Memory B cell (primary cell): ENCODE measurements around the gene GORAB.

Experiments
- ATAC-seq: fragments of 150-1000 bp; cut with Tn5 transposase; 2 replicates; pipeline ENCODE4 v1.10.0; 2021; ENCODE audit warnings: low read depth, mild to moderate bottlenecking, moderate library complexity
- DNase-seq, 2 donors: peaks; one replicate each; pipeline ENCODE4 v3.0.0; 2022; ENCODE audit warnings: low spot score in 2 of 2
- H3K27ac Mint-ChIP-seq: one replicate; pipeline ENCODE4 v1.8.0; 2022; ENCODE audit warnings: mild to moderate bottlenecking, moderate library complexity, mixed read lengths
- H3K27me3 Mint-ChIP-seq: one replicate; pipeline ENCODE4 v1.8.0; 2022; ENCODE audit warnings: mixed read lengths
- H3K36me3 Mint-ChIP-seq: one replicate; pipeline ENCODE4 v1.8.0; 2022; ENCODE audit warnings: mild to moderate bottlenecking, mixed read lengths
- H3K4me1 Mint-ChIP-seq: one replicate; pipeline ENCODE4 v1.8.0; 2022; ENCODE audit warnings: mixed read lengths
- H3K4me3 Mint-ChIP-seq: one replicate; pipeline ENCODE4 v1.8.0; 2022; ENCODE audit warnings: mild to moderate bottlenecking, moderate library complexity, mixed read lengths
- H3K9me3 Mint-ChIP-seq: one replicate; pipeline ENCODE4 v1.8.0; 2022; ENCODE audit warnings: mixed read lengths

GORAB gene

DNA sequence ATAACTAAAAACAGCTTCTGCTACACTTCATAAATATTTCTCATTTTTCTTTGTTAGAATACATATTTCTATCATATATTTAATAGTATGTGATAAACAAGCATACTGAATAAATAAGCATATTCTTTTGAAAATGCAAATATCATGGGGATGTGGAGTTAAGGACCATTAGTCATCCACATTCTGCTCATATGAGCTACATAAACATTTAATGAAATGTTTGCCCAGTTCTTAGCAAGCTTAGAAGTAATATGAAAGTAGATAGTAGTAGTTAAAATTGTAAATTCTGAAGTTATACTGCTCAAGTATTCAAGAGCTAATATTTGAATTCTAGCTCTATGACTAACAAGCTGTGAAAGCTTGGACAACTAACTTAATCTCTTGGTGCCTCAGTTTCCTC, 10.1 kb upstream of the GORAB start:
- Mint-ChIP-seq H3K36me3 (no peaks in the 10 kb centered on the region), H3K4me3 (no peak overlapping the region), H3K27ac (no peak overlapping the region), H3K9me3 (peaks cover 1% of the 10 kb centered on the region), H3K4me1 (no peaks in the 10 kb centered on the region), H3K27me3 (peaks cover 14% of the 10 kb centered on the region)
- DNase-seq (no peak), ATAC-seq (no peak)

DNA sequence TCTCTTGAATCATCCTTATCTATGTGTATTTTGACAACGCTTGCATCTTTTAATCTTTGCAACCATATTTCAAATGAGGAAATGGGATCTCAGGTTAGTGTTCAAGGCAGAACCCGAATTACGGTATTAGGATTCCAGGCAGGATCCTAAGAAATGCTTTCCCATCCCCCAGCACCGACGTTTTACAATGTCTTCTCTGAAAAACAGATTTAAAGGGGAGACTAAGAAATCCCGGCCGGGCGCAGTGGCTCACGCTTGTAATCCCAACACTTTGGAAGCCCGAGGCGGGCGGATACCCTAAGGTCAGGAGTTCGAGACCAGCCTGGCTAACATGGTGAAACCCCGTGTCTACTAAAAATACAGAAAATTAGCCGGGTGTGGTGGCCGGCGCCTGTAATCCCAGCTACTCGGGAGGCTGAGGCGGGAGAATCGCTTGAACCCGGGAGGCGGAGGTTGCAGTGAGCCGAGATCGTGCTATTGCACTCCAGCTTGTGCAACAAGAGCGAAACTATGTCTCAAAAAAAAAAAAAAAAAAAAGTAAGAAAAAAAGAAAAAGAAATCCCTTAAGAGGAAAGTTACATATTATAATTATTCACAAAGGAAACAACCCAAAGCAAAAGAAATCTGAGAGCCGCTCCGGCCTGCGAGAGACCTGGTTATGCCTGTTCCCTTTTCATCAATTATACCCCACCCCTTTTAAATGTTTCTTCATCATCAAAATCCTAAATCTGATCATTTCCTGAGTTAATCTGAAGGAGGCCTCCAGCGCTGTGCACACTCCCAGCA, 801 bp upstream of the GORAB start:
- peaks cover 6% of the 10 kb centered on the region for H3K4me1 Mint-ChIP-seq
- ATAC-seq, result peak; percentile 14
- DNase-seq, result peak in 1 of 2 donors; percentile 4
- no peaks in the 10 kb centered on the region for H3K9me3 Mint-ChIP-seq
- no peak overlapping the region for H3K27ac Mint-ChIP-seq
- peaks cover 7% of the 10 kb centered on the region for H3K36me3 Mint-ChIP-seq
- no peaks in the 10 kb centered on the region for H3K27me3 Mint-ChIP-seq
- no peak overlapping the region for H3K4me3 Mint-ChIP-seq

DNA sequence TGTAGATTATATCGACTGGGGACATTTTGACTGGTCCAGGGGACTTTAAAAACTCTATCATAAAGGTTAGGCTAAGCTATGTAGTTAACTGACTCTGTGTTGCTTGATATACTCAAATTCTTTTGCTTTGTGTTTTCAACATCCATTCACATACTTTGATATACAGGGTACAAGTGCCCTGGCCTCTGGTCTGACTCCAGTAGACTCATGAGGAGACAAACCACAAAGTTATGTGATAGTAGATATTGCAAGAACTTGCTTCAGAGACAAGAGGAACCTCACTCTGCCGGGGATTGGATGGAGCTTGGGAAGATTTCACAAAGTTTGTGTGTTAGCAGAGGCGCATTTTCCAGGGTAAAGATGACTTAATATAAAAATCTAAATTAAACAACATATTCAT, 1.3 kb downstream of the GORAB start:
- no peak for ATAC-seq
- DNase-seq, result no peak
- Mint-ChIP-seq H3K27me3 (no peaks in the 10 kb centered on the region), H3K36me3 (peaks cover 12% of the 10 kb centered on the region), H3K4me3 (no peak overlapping the region), H3K27ac (no peak overlapping the region), H3K4me1 (peaks cover 11% of the 10 kb centered on the region), H3K9me3 (no peaks in the 10 kb centered on the region)

DNA sequence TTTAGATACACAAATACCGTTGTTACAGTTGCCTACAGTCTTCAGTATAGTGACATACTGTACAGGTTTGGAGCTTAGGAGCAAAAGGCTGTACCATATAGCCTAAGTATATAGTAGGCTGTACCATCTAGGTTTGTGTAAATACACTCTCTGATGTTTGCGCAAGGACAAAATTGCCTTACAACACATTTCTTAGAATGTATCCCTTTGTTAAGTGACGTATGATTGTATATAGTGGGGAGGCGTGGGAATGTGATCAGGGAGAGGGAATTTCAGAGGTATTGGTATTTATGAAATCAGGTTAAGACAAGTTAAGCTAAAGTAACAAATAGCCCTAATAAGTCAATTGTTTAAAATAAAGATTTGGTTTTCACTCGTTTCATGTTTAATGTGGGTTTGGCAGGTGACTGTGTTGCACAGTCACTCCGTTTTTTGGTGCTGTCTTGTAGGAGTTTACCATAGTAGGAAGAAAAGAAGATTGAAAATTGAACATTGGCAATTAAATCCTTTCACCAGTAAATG, 2.7 kb downstream of the GORAB start:
- Mint-ChIP-seq H3K36me3 (peaks cover 16% of the 10 kb centered on the region), H3K9me3 (no peaks in the 10 kb centered on the region), H3K4me1 (peaks cover 11% of the 10 kb centered on the region), H3K27ac (no peak overlapping the region), H3K4me3 (no peak overlapping the region), H3K27me3 (no peaks in the 10 kb centered on the region)
- ATAC-seq (no peak), DNase-seq (no peak)

DNA sequence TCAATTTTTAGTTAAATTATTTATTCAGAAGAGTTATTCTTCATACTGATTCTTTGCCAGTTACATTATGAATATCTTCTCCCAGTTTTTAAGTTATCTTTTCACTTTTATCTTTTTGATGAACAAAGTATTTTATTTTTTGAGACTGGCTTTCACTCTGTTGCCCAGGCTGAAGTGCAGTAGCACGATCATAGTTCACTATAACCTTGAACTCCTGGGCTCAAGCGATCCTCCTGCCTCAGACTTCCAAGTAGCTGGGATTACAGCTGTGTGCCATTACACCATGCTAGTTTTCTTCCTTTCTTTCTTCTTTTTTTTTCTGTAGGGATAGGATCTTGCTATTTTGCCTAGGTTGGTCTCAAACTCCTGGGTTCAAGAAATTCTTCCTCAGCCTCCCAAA, 3.5 kb downstream of the GORAB start:
- ATAC-seq (no peak), DNase-seq (no peak)
- Mint-ChIP-seq H3K36me3 (peaks cover 21% of the 10 kb centered on the region), H3K9me3 (no peaks in the 10 kb centered on the region), H3K27me3 (no peaks in the 10 kb centered on the region), H3K4me3 (no peak overlapping the region), H3K27ac (no peak overlapping the region), H3K4me1 (peaks cover 11% of the 10 kb centered on the region)

DNA sequence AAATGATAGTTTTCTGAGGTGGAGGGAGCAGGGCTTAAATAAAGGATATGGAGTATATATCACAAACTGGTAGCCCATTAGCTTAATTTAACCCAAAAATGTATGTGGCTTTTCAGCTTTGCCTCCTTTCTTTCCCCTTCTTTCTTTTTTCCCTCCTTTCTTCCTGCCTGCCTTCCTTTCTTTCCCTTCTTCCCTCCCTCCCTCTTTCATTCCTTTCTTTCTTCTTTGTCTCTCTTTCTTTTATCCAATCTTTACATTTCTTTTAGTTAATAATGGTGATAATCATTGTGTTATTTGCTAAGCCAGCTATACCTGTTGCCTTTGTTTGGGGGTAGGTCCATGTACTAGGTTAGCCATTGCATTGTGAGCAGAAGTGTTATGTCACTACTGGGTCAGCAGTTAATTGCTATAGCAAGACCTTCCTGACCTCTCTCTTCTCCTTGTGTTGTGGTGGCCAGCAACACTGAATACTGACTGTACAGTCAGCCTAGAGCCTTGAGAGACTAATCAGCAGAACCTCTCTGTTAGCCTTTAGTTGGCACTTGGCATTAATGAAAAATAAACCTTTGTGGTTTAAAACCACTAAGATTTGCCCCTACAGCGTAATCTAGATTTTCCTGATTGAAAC, 5.1 kb downstream of the GORAB start:
- Mint-ChIP-seq H3K27ac (peak overlapping the region; percentile 40), H3K9me3 (no peaks in the 10 kb centered on the region), H3K36me3 (peaks cover 32% of the 10 kb centered on the region), H3K27me3 (no peaks in the 10 kb centered on the region), H3K4me1 (peaks cover 11% of the 10 kb centered on the region), H3K4me3 (no peak overlapping the region)
- DNase-seq (no peak), ATAC-seq (no peak)

DNA sequence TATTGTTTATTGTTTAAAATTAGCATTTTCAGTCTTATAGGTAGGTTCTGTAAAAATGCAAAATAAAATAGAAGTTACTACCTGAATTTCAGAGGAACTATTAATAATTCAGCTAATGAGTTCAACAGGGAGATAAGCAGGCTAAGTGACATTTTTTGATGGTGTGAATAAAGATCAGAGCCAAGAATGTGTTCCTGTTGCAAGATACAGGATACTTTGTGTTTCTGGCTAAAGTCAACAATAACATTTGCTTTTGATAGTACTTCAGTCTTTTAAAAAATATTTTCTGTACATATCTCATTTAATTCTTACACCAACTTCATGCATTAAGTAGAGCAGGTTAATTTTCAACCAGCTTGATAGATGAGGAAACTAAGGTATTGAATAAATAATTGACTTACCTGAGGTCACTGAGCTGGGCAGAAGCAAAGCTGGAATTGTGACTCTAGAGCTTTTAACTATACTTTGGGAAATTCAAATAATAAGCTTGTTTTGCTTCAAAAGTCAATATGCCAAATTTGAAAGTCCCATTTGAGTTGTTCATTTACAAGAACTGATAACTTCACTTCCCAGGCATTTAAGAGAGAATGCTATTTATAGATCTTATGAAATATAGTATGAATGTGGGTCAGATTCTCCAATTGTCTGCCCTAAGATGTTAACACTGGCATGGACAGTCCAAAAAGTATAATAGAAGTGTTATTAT, 6.0 kb downstream of the GORAB start:
- no peak overlapping the region for H3K27ac Mint-ChIP-seq

DNA sequence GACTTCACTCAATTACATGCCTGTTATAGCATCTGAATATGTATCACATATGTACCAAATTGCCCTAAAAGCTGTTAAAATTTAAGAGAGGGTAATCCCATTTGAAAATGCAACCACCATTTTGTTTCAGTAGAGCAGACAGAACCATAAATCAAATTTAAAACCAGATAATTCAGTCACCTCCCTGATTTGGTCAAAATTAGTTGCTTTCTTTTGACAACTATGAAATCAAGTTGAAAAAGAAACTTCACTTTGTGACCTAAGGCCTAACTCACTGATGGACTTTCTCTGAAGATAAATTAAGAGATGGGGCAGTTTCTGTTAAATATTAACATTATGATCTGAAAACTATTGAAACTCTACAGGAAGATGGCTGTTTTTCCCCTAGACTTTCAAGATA, 6.7 kb downstream of the GORAB start:
- no peak for DNase-seq
- Mint-ChIP-seq H3K4me3 (no peak overlapping the region), H3K36me3 (peaks cover 39% of the 10 kb centered on the region), H3K27ac (no peak overlapping the region), H3K4me1 (peaks cover 11% of the 10 kb centered on the region), H3K27me3 (no peaks in the 10 kb centered on the region), H3K9me3 (no peaks in the 10 kb centered on the region)
- ATAC-seq, result no peak

More for the DNA sequence above, 6.0 kb downstream of the GORAB start:
- Mint-ChIP-seq H3K4me1 (peaks cover 11% of the 10 kb centered on the region), H3K9me3 (no peaks in the 10 kb centered on the region), H3K27me3 (no peaks in the 10 kb centered on the region), H3K4me3 (no peak overlapping the region), H3K36me3 (peaks cover 33% of the 10 kb centered on the region)
- DNase-seq (no peak), ATAC-seq (no peak)

DNA sequence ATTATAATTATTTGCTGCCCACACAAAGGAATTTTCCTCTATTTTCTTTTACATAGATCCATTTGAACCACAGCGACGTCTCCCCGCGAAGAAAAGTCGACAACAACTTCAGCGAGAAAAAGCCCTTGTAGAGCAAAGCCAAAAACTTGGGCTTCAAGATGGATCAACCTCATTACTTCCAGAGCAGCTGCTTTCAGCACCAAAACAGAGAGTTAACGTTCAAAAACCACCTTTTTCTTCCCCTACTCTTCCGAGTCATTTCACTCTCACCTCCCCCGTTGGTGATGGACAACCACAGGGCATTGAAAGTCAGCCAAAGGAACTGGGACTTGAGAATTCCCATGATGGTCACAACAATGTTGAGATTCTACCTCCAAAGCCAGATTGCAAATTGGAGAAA, 7.2 kb downstream of the GORAB start:
- ATAC-seq, result no peak
- H3K4me3 Mint-ChIP-seq, result no peak overlapping the region
- no peaks in the 10 kb centered on the region for H3K27me3 Mint-ChIP-seq
- peaks cover 43% of the 10 kb centered on the region for H3K36me3 Mint-ChIP-seq
- no peak for DNase-seq
- peaks cover 11% of the 10 kb centered on the region for H3K4me1 Mint-ChIP-seq
- H3K27ac Mint-ChIP-seq, result no peak overlapping the region
- H3K9me3 Mint-ChIP-seq, result no peaks in the 10 kb centered on the region

DNA sequence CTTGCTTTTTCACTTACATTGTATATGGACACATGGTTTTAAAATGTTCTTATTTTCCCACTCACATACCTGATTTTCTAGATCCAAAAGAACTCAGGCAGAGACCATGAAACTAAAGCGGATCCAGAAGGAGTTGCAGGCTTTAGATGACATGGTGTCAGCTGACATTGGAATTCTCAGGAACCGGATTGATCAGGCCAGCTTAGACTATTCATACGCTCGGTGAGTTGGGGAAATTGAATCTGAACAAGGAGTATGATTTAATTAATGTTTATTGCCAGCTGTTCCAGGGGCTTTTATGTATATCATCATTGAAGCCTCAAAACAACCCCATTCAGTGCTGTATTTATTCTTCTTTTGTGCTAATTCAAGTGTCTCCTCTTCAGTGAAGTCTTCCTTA, 12.7 kb downstream of the GORAB start:
- ATAC-seq (no peak), DNase-seq (no peak)
- no peaks in the 10 kb centered on the region for H3K27me3 Mint-ChIP-seq
- H3K4me3 Mint-ChIP-seq, result no peak overlapping the region
- H3K36me3 Mint-ChIP-seq, result peaks cover 46% of the 10 kb centered on the region
- no peaks in the 10 kb centered on the region for H3K4me1 Mint-ChIP-seq
- no peak overlapping the region for H3K27ac Mint-ChIP-seq
- peaks cover 2% of the 10 kb centered on the region for H3K9me3 Mint-ChIP-seq

DNA sequence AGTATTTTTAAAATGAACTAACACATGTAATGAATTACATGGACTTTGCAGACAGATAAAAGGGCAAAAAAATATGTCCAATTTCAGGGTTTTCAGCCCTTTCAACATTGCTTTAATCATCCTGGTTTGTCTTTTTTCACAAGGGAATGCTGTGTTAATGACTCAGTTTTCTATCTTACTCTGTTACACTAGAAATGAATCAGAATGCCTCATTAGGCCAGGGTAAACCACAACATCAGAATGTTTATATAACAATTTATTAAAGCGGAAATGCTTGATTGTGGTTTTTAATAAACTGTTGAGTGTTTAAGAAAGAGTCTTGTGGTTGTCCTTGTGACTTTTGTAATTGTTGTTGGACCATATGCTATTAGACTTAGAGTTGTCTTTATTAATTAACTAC, 13.5 kb downstream of the GORAB start:
- H3K36me3 Mint-ChIP-seq, result peaks cover 46% of the 10 kb centered on the region
- no peak overlapping the region for H3K4me3 Mint-ChIP-seq
- ATAC-seq (no peak), DNase-seq (no peak)
- peaks cover 2% of the 10 kb centered on the region for H3K9me3 Mint-ChIP-seq
- H3K27me3 Mint-ChIP-seq, result no peaks in the 10 kb centered on the region
- H3K4me1 Mint-ChIP-seq, result no peaks in the 10 kb centered on the region
- H3K27ac Mint-ChIP-seq, result no peak overlapping the region

DNA sequence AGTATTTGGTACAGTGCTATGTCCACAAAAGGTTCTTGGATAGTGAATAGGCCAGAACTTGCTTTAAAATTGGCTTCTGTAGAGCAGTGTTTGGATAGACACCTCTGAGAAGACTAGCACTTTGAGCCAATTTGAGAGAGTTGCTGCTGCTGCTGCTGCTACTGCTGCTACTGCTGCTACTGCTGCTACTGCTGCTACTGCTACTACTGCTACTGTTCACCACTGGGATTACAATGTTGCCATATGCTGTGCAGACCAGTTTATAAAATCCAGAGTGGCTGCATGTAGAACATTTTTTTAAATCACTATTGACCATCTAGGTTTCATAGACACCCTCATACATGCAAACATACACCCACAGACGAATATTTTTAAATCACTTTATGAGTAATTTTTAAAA, 15.3 kb downstream of the GORAB start:
- DNase-seq, result no peak
- Mint-ChIP-seq H3K27me3 (no peaks in the 10 kb centered on the region), H3K4me1 (no peaks in the 10 kb centered on the region), H3K27ac (no peak overlapping the region), H3K9me3 (peaks cover 2% of the 10 kb centered on the region), H3K36me3 (peaks cover 46% of the 10 kb centered on the region), H3K4me3 (no peak overlapping the region)
- ATAC-seq, result no peak

DNA sequence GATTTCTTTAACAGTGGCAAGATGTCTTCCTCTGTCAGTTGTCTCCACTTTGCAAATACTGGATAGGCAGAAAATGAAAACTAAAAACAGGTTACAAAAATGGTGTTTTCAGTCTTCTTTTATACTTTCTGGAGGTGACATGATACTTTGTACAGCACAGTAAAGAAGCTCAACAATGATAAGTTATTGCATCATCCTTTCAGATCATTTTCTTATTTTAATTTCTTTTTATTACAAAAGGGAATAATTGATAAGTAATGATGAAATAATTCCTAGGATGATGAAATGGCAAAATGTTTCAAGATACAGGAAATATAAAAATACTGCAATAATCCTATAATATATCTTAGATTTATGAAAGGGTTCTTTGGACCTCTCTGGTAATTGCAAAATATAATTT, 16.5 kb downstream of the GORAB start:
- Mint-ChIP-seq H3K9me3 (peaks cover 2% of the 10 kb centered on the region), H3K27me3 (no peaks in the 10 kb centered on the region), H3K27ac (no peak overlapping the region), H3K4me3 (no peak overlapping the region), H3K36me3 (peaks cover 45% of the 10 kb centered on the region), H3K4me1 (no peaks in the 10 kb centered on the region)
- no peak for DNase-seq
- ATAC-seq, result no peak

DNA sequence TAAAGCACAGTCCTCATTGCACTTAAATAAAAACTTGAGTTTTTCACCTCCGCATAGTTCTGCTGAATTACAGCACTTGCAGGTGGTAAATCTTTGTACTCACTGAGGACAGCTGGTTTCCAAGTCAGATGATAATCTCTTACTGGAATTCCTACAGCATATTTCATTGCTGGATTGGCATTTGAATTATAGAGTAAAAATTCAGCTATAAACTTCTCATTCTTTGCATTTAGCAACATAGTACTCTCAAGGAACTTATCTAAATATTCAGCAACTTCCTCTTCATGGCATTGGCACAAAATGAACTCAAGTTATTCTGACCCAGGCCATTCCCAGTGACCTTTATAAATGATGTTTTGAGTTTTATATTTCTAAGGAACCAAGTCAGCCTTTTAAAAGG, 23.4 kb downstream of the GORAB start:
- Mint-ChIP-seq H3K27ac (no peak overlapping the region), H3K4me1 (no peaks in the 10 kb centered on the region), H3K27me3 (no peaks in the 10 kb centered on the region), H3K36me3 (peaks cover 22% of the 10 kb centered on the region), H3K4me3 (no peak overlapping the region), H3K9me3 (peaks cover 8% of the 10 kb centered on the region)
- ATAC-seq (no peak), DNase-seq (no peak)
